Measurements from ENCODE around the gene ARHGAP8. TPM values are rescaled to one million over a fixed set of nuclear protein-coding genes. Genes with fewer than 3 reads are reported as not detected.

ARHGAP8 gene
- total RNA-seq, 2 donors from 2014 or later: 34.6 to 64.5 TPM

GRCh38 chr22:44838316-44839016, 86.1 kb downstream of the ARHGAP8 start:
- no peak for DNase-seq (ENCODE audit: low spot score)
- Histone ChIP-seq H3K36me3 (no peaks in the 10 kb centered on the region), H3K27ac (no peak overlapping the region), H3K4me1 (replicated peaks) (no peaks in the 10 kb centered on the region), H3K4me3 (no peak overlapping the region), H3K27me3 (replicated peaks; ENCODE audit: insufficient read depth) (no peaks in the 10 kb centered on the region), H3K9me3 (no peaks in the 10 kb centered on the region)
- 84% methylated on average over 16 of the region's 16 CpGs for whole genome bisulfite sequencing
- TF ChIP-seq, protein P1, sequence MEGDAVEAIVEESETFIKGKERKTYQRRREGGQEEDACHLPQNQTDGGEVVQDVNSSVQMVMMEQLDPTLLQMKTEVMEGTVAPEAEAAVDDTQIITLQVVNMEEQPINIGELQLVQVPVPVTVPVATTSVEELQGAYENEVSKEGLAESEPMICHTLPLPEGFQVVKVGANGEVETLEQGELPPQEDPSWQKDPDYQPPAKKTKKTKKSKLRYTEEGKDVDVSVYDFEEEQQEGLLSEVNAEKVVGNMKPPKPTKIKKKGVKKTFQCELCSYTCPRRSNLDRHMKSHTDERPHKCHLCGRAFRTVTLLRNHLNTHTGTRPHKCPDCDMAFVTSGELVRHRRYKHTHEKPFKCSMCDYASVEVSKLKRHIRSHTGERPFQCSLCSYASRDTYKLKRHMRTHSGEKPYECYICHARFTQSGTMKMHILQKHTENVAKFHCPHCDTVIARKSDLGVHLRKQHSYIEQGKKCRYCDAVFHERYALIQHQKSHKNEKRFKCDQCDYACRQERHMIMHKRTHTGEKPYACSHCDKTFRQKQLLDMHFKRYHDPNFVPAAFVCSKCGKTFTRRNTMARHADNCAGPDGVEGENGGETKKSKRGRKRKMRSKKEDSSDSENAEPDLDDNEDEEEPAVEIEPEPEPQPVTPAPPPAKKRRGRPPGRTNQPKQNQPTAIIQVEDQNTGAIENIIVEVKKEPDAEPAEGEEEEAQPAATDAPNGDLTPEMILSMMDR (IDR thresholded peaks at IDR 0.05): no peak
- no peak for TF ChIP-seq POLR2A (IDR thresholded peaks at IDR 0.05)
- no peak for TF ChIP-seq POLR2AphosphoS5 (IDR thresholded peaks at IDR 0.05)
- intact Hi-C loops (cut with DNase I): no loop called here

DNA sequence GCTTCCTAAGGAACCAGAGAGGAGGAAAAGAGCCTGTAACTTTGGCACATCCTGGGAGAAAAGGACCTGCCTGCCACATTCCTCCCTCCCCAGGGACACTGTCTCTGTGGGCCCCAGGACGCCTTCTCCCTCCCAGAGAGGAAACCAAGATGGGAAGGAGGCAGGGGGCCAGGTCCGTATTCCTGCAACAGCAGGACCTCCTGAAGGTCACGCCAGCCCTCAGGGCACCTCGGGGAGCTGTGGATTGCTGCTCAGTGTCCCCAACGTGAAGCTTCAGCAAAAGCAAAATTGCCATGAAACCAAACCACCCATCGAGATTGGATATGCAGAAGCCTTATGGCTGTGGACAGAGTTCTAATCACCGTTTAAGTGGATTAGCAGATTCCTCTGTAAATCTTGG, 86.7 kb downstream of the ARHGAP8 start:
- no peaks in the 10 kb centered on the region for H3K27me3 ChIP-seq (replicated peaks; ENCODE audit: insufficient read depth)
- intact Hi-C loops (cut with DNase I): no loop called here
- WGBS: 80% methylated on average over 7 of the region's 7 CpGs
- no peaks in the 10 kb centered on the region for H3K36me3 ChIP-seq
- H3K4me3 ChIP-seq: no peak overlapping the region
- no peak for DNase-seq (ENCODE audit: low spot score)
- no peak for TF ChIP-seq POLR2AphosphoS5 (IDR thresholded peaks at IDR 0.05)
- TF ChIP-seq POLR2A (IDR thresholded peaks at IDR 0.05): no peak
- TF ChIP-seq, protein P1 (IDR thresholded peaks at IDR 0.05): no peak
- H3K27ac ChIP-seq: no peak overlapping the region
- no peaks in the 10 kb centered on the region for H3K4me1 ChIP-seq (replicated peaks)
- no peaks in the 10 kb centered on the region for H3K9me3 ChIP-seq

- no peak for DNase-seq (ENCODE audit: low spot score)
- 79% methylated on average over 13 of the region's 13 CpGs for WGBS
Measured at GRCh38 chr22:44839721-44840120, 87.3 kb downstream of the ARHGAP8 start.

GRCh38 chr22:44840611-44841322, 88.4 kb downstream of the ARHGAP8 start:
- H3K27me3 ChIP-seq (replicated peaks; ENCODE audit: insufficient read depth): no peaks in the 10 kb centered on the region
- H3K9me3 ChIP-seq: no peaks in the 10 kb centered on the region
- no peaks in the 10 kb centered on the region for H3K36me3 ChIP-seq
- intact Hi-C loops (cut with DNase I): no loop called here
- no peak for TF ChIP-seq POLR2A (IDR thresholded peaks at IDR 0.05)
- TF ChIP-seq POLR2AphosphoS5 (IDR thresholded peaks at IDR 0.05): no peak
- TF ChIP-seq, protein P1 (IDR thresholded peaks at IDR 0.05): no peak
- no peak overlapping the region for H3K27ac ChIP-seq
- WGBS: 85% methylated on average over 30 of the region's 30 CpGs
- DNase-seq (ENCODE audit: low spot score): no peak
- H3K4me3 ChIP-seq: no peak overlapping the region
- H3K4me1 ChIP-seq (replicated peaks): no peaks in the 10 kb centered on the region

More at GRCh38 chr22:44839721-44840120, 87.3 kb downstream of the ARHGAP8 start:
- intact Hi-C loops (cut with DNase I): no loop called here
- Histone ChIP-seq H3K36me3 (no peaks in the 10 kb centered on the region), H3K27ac (no peak overlapping the region), H3K9me3 (no peaks in the 10 kb centered on the region), H3K4me3 (no peak overlapping the region), H3K27me3 (replicated peaks; ENCODE audit: insufficient read depth) (no peaks in the 10 kb centered on the region), H3K4me1 (replicated peaks) (no peaks in the 10 kb centered on the region)
- TF ChIP-seq POLR2AphosphoS5 (IDR thresholded peaks at IDR 0.05): no peak
- TF ChIP-seq, protein P1 (IDR thresholded peaks at IDR 0.05): no peak
- no peak for TF ChIP-seq POLR2A (IDR thresholded peaks at IDR 0.05)

Data from prostate gland (tissue), 2 donors.